HG03442 (cell line): ENCODE results near the gene TANK.
A peak's percentile ranks its signal among the peaks of the same experiment; 100 is the strongest.
"Not testable (repeated sequence)": the region's sequence is repeated elsewhere in the genome, so short reads cannot be mapped to it uniquely, and the experiment has no call there.

Source experiments
- ATAC-seq: cut with Tn5 transposase; IDR thresholded peaks from one replicate; pipeline ENCODE4 v1.9.1; 2021; ENCODE audit warnings: mild to moderate bottlenecking, moderate library complexity; ENCODE audit not compliant: unreplicated experiment

TANK gene

DNA sequence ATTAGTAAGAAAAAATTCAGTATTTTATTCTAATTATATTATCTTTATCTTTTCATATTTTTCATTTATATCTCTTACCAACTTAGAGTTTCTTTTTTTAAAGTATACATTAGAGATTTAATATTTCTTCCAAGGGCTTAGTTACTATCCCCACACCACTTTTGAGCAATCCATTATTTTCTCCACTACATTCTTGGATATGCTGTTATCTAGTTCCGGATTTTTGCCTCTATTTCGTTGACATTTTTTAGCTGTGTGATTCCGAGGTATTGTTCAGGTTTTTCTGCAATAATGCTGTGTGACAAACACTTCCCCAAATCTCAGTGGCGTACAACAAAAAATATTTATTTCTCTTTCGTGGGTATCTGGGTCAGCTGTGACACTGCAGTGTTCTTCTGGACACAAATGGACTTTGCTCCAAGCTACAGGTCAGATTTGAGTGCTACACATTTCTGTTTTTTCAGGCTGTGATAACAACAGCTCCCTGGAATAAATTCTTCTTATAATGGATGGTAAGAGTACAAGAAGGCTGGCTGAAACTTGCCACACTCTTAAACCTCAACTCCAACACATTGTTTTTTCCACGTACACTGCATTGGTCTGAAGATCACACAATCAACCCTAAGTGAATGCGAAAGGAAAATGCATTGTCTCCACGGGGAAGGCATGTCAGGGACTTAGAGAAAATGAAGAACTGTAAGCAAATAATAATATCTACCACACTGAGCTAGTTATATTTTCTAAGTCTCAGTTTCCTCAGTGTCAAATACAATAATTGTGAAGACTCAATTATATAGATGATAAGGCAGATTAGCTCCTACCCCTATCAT is 97.1 kb downstream of the TANK start:
- no peak for ATAC-seq

DNA sequence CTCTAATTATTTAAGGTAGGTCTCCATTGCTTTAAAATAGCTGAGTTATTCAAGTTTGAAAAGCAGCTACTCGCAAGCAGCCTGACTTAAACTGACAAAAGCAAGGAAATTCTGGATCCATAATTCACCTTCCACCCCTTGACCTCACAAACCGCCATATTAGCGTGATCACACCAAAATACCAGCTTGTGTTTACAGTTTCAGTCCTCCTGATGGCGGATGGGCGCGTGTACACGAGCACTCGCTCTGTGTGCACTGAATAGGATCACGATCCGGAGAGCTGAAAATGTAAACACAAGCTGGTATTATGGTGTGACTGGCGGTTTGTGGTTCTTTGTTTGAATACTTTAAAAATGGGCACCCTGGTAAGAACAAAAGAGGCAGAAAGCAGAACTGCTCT is 105.6 kb downstream of the TANK start:
- ATAC-seq: no peak

DNA sequence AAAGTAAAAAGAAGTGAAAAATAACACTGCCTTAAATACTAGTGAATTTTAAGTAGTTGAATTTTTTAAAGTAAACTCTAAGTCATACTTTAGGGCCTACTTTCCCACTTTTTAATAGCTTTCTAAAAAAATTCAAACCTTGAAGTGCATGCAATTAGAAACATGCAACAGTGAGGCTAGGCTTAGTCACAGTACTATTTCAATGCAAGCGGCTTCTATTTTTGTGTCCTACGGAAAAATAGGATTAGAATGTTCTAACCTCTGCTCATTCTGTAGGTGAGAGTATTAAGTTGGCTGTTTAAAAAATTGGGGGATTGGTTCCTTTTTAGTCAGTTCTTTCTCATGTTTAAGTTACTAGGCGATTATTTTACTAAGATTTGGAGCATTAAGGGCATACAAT is 108.9 kb downstream of the TANK start:
- no peak for ATAC-seq

DNA sequence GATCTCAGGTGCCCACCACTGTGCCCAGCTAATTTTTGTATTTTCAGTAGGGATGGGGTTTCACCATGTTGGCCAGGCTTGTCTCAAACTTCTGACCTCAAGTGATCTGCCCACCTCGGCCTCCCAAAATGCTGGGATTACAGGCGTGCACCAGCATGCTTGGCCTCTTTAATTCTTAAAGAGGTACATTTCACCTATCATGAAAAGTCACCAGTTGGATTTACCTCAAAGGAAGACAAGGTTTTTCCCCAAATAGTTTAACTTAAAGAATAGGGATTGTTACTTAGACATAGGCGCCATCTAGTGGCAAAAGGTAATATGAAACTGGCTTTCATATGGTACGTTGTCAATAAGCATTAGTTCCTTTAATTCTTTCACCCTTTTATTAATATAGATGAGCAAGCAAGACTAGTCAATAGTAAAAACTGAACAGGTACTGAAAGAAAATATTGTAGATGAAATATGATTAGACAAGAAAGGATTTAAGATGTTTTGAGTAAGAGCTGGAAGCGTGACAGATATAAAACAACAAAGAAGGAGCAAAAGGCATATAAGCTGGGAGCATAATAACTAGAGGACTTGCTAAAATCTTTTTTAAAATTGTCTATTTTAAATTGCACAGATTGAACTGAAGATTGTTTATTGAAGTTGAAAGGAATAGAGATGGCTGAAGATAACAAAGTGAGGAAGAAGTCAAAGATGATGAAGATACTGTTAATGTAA is 113.0 kb downstream of the TANK start:
- ATAC-seq: peak; percentile 82

DNA sequence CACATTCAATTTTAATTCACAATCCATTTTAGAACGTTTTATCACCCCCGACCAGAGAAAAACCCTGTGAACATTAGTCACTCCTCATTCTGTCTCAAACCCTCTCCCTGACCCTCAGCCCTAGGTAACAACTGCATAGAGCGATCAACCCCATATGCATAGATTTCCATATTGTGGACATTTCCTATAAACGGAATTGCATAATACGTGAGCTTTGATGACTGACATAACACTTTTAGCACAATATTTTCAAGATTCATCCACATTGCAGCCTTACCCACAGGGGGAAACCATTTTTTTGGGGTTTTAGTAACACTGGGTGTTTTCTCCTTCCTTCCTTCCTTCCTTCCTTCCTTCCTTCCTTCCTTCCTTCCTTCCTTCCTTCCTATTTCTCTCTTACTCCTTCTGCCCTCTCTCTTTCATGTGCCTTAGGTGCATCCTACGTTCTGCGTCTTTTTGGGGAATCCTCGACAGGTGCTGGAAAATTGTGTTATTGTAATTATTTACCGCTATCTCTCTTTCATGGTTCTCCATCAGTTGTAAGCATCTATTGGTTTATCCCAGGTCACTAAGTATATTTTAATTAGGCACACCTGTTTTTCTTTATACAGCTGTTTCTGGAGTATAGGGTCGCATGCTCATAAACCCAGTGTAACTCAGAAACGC is 118.5 kb downstream of the TANK start:
- ATAC-seq: not testable (repeated sequence)

DNA sequence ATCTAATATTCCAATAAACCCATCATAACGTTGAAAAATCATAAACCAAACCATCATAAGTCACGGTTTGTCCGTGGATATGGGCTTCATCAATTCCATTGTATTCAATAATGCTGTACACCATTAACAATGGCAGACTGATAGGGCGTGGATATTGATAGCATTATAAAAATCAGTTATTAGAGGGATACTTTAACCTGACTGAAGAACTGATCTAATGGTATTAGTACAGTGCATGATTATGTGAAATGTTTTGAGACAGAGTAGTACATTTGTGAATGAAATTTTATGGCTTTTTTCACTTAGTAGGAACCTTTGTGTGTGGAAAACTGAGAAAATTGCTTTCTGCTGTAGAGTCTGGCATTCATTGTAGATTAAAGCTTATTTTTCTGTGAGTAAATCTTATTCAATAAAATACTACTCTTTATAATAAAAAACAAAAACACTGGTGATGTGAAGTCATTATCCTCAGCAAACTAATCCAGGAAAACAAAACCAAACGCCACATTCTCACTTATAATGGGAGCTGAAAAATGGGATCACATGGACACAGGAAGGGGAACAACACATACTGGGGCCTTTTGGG is 119.1 kb downstream of the TANK start:
- ATAC-seq: not testable (repeated sequence)

DNA sequence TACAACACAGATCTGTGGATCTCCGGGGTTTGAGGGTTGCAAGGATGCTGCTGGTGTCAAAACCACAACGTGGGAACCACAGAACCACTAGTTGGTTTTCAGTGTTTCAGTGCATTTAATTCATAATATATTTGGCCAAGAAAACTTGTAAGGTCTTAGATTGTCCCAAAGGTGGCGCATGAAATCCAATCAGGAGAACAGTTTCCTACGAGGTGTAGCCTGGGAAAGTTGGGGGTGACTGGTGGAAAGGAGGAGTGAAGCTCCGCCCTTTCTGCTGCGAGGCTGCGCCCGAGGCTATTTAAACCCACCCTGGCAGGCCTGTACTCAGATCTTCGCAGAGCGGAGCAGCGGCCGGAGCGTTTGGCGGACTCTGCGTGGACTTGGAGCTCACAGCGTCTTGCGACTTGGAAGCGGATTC is 120.7 kb downstream of the TANK start:
- not testable (repeated sequence) for ATAC-seq

DNA sequence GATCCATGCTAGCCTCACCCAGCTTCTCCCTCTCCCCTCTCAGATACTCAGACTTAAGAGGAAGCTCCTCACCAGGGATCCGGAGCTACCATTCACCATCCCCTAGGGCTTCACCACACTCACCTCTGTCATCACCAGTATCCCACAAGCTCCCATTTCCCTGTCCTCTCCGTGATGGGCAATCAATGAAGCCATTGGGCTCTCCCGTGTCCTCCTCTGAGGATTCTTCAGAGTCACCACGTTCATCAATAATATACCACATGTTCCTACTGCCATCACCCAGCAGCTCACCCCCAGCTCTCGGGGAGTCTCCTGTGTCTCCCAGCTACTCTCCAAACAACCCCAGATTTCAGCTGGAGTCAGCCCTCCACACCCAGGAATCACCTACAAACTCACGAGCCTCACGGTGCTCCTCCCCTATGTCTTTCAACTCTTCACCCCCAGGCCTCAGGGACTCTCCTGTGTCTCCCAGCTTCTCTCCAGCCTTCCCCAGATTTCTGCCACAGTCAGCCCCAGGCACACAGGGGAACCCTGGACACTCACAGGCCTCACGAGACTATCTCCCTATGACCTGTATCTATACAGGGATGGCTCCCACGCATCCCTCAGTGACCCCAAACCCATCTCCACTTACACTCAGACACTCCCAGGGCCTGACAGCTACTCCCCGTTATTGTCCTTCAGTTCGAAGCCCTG is 121.5 kb downstream of the TANK start:
- not testable (repeated sequence) for ATAC-seq

DNA sequence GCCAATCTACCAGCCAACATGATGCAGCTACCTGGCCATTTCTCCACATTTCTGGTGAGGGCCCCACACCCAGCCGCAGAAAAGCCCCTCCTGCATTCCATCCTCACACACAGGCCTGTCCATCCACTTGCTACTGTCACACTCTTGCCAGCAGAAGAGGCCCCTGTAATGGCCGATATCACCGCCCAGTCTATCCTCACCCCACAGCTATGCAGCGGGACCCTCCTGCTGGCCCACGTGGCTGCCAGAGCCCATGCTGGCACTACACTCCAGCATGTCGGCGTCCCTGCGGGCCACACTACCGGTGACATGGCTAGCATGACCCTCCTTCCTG is 122.0 kb downstream of the TANK start:
- not testable (repeated sequence) for ATAC-seq

DNA sequence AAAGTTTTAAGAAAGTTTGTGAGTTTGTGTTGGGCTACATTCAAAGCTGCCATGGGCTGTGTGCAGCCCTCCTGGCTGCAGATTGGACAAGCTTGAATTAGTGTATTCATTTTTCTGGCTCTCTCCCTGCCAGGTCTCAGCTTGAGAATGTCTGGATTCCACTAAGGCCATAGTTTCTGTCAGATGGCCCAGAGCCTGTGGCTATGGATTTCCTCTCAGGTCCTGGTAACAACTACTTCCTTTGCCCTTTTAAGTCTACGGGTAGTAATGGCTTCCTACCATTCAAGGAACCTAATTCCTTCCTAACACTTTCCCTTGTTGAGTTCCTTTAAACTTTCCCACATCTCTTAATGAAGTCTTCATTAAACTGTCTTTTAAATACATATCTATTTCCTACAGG is 123.7 kb downstream of the TANK start:
- no peak for ATAC-seq
